NCI-H2171 treated with DMSO at 0.1 percent for 48 hours (cell line): ENCODE results near the gene GFAP.
A peak's percentile ranks its signal among the peaks of the same experiment; 100 is the strongest.
"Not testable (repeated sequence)": the region's sequence is repeated elsewhere in the genome, so short reads cannot be mapped to it uniquely, and the experiment has no call there.

Experiments
- DNase-seq: peaks from one replicate; lab custom pipeline; 2025; lab: John Stamatoyannopoulos, UW

Gene GFAP

DNA sequence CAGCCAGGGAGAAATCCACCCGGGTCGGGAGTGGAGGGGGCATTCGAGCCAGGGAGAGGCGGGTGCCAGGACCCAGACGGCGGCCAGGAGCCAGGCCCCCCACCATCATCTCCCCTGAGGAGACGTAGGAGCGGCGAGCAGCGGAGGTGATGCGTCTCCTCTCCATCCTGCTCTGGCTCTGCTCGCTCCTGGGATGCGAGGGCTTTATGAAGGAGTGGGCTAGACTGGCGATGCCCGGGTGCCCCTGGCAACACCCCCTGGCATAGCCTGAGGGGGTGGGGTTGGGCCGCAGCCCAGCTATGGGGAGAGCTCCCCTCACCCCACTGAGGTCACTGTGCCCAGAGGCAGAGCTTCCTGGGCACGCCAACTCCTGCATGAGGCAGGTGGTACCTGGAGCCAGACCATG, at the start of gene GFAP:
Gene GFAP, minus strand, starts transcription at position 180 of the 406 bp plus-strand sequence. Its CDS starts 14 bp downstream, at position 166.
- no peak for DNase-seq

- DNase-seq: no peak
Measured at GRCh38 chr17:44961921-44962350, 46.6 kb upstream of the GFAP start.

DNA sequence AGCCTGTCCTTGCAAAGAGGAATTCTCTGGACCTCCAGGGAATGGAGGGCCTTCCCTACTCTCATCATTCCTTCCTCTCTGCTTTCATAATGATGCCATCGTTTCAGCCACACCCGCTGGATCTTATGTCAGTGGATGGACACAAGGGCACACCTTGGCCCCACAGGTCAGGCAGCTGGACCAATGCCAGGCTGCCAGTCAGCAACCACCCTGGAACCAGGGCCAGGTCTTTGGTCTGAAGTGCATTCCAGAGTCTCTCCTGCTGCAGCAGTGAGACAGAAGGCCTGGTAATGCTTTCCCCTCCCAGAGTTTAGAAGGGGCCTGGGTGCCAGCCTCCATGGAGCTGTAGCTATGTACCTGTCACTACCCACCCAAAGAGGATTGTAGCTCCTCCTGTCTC, 45.4 kb upstream of the GFAP start:
- no peak for DNase-seq

DNA sequence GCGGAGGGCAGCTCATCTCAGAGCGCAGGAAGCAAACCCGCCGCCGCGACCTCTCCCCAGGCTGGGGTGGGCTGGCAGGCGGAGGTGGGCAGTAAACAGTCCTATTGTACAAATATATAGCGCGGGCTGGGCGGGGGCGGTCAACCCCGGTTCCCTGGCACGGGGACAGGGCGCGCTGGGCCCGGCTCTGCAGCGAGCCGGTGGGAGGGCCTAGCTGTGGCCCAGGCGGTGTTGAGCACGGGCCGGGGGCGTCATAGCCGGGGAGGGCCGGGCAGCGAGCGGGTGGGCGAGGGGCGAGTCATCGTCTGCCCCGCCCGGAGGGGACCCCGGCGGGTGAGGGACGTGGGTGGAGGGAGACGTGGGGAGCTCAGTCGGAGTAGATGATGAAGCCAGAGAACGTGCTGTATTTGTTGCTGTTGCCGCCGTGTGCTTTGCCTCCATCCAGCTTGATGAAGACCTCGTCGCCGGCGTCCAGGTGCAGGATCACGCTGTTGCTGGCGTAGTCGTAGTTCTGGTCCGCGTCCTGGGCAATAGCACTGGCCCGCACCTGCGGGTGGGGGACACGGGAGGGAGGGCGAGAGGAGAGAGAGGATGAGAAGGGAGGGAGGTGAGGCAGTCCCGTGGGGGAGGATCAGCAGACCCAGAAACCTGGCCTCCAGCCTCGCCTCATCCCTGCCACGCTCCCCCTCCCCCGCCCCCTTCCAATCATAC, 44.7 kb upstream of the GFAP start:
- DNase-seq: no peak

- DNase-seq: no peak
Measured at GRCh38 chr17:44956998-44957981, 42.0 kb upstream of the GFAP start.

DNA sequence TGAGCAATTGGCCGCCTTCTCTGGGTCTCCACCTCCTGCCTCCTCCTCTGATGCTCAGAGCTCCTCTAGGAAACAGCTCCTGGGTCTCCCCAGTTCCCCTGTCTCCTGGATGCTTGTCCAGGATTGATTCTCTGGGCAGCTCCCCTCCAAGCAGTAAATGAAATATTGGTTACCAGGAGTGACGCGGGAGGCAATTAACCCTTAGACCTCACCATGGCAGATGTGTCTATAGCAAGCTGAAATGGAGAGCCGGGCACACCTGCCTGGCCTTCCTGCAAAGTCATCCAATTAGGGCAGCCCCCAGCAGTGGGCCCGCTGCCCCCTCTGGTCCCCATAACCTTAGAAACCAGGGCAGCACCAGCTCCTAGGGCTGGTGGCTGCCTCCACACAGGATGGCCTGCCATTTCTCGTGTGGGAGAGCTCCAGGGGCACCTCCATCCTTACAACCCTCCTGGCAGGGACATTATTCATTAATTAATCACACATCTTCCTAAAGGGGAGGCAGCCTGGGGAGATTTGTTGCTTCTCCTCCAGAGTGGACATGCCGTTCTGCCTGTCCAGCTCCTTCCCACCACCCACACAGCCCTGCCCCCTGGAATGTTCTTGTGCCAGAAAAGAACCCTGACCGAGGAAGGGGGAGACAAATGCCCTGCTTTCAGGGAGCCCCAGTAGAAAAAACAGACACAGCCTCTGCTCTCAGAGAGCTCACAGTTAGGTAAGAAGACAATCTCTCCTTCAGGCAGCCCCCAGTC, 40.5 kb upstream of the GFAP start:
- no peak for DNase-seq

- DNase-seq: no peak
Measured at GRCh38 chr17:44952946-44953475, 37.7 kb upstream of the GFAP start.

DNA sequence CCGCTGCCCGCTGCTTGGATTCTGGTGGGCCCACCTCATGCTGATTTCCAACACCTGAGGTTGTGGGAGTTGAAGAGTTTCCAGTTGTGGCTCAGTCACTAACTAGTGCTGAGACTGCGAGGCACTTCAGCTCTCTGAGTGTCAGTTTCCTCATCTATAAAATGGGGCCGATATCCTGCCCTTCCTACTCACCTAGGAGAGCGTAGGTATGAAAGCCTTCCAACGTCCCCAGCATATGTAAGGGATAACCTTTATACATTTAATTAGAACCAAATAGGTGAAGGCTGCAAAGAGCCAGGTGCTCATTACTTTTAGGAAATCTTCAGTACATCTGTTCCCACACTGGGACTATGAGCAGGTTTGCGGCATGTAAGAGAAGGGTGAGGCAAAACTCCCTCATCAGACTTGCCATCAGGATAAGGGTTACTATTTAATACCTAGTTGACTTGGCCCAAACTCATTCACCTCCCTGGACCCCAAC, 33.1 kb upstream of the GFAP start:
- no peak for DNase-seq

- peak; percentile 98 for DNase-seq
Measured at GRCh38 chr17:44947461-44948314, 32.4 kb upstream of the GFAP start, which contains the start of gene KIF18B. TSS of gene KIF18B (minus strand) at chr17:44947773. CDS start at chr17:44936344, 11,429 bp downstream.

DNA sequence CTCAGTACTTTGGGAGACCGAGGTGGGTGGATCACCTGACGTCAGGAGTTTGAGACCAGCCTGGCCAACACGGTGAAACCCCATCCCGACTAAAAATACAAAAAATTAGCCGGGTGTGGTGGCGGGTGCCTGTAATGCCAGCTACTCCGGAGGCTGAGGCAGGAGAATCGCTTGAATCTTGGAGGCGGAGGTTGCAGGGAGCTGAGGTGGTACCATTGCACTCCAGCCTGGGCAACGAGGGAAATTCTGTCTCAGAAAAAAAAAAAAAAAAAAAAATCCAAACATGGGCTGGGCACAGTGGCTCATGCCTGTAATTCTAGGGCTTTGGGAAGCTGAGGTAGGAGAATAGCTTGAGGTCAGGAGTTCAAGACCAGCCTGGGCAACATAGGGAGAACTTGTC, 30.4 kb upstream of the GFAP start:
- DNase-seq: not testable (repeated sequence)

DNA sequence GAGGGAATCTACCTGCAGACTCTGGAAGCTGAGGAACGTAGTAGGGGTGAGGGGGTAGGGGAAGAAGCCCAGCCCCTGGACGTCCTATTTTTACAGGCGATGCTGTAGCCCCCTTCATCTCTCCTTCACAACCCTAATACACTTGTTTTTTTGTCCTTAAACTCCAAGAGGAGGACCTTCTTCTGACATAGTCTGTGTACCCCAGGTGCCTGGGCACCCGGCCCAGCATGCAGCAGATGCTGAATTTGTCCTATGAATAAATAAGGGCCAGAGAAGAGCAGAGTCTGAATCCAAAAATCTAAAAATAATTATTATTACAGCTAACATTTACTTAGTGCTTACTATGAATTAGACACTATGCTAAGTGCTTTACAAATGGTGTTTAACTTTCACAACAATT, 27.2 kb upstream of the GFAP start:
- no peak for DNase-seq

DNA sequence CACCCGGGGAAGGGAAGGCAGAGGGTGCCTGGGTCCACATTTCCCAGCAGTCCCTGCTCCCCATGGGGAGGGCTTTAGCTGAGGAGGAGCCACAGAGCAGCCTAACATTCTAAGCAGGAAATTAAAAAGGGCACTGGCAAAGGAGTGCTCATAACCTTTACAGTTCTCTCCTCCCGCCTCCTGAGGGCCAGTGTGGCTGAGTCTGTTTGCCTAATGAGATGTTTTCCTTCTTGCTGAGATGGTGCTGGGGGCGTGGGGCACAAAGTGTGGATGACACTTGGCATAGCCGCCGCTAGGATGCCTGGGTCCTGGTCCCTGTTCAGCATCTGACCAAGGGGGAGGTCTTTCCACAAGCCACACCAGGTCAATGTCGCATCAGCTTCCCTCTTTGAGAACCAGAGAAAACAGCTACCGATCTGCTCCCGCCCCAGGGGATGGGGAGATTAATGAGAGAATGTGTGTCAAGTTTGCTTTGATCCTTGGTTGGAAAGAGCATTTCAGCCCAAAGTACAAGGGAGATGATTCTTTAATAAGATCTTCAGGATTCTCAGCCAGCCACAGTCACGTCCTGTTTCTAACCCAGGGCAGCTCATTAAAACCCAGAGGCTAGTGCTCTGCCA, 26.5 kb upstream of the GFAP start:
- no peak for DNase-seq

DNA sequence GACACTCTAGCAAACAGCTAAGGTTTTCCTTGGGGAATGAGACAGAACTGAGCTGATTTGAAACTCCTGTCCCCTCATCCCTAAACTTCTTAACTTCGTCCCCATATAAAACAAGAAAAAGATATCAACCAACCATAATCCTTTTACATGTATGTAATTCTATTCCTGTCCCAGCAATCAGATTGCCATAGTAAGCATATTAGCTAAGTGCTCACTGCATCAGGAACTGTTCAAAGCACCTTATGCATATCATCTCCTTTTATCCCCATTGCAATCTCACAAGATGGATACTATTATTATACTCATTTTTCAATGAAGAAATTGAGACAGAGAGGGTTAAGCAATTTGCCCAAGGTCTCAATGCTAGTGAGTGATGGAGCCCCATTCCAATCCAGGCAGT, 25.5 kb upstream of the GFAP start:
- no peak for DNase-seq

DNA sequence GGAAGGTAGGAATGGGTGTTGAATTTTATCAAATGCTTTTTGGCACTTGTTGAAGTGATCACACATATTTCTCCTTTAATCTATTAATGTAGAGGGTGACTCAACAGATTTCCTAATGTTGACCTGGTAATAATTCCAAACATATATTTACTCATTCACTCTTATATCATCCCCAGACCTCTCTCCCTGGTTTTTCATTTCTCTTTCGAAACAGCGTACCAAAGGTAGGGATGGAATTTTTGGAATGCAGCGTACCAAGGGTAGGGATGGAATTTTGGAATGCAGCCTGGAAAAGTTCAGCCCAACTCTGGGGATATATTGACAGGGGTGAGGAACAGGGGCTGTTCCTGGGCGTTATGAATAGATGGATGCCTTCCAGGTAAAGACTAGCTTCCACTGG, 25.0 kb upstream of the GFAP start:
- DNase-seq: no peak

DNA sequence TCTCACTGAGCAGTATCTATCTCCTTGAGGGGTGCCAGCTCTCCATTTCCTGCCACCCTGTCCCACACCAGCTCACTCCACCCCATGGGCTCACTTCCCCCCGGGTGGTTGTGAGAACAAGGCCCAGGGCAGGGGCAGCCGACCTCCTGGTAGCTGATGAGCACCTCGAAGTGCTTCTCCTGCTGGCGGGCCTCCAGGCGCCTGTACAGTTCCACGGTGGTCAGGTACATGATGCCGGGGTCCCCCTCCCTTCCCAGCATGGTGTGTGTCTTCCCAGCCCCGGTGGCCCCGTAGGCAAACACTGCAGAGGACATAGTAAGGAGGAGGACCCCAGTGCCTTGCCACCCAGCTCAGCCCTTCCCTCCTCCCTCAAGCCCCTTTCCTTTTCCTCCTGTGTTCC, 19.8 kb upstream of the GFAP start:
- DNase-seq: no peak

GRCh38 chr17:44934745-44935105, 19.4 kb upstream of the GFAP start:
- DNase-seq: no peak

- DNase-seq: no peak
Measured at GRCh38 chr17:44933824-44934744, 18.8 kb upstream of the GFAP start.

- no peak for DNase-seq
Measured at GRCh38 chr17:44932787-44933097, 17.4 kb upstream of the GFAP start.

GRCh38 chr17:44932096-44932786, 16.9 kb upstream of the GFAP start:
- no peak for DNase-seq
